CD1c-positive myeloid dendritic cell (primary cell): ENCODE data around the gene CHM.
"Not testable (repeated sequence)": the region's sequence is repeated elsewhere in the genome, so short reads cannot be mapped to it uniquely, and the experiment has no call there.

ENCODE experiments used
- DNase-seq: peaks from one replicate; pipeline ENCODE4 v3.0.0-alpha.2; 2016; ENCODE audit errors: extremely low spot score

The CHM gene

GRCh38 chrX:85995641-85996040, 51.7 kb downstream of the CHM start:
- no peak for DNase-seq

DNA sequence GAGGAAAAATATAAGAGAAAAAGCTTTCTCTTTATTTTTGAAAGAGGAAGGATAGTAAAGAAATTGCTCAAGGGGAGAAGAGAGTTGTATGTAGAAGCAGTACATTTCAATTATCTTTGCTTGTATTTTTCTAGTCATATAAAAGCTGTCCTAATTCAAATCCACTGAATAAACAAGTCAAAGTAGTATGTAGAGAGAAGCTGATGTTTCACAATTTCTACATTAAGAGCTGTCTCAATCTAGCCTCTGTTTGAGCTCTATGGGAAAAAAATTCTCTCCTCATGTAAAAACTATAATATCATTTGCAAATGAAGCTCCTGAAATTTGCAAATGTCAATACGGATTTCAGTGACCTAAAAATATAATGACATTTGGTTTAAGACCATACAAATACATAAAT, 52.6 kb downstream of the CHM start:
- no peak for DNase-seq

DNA sequence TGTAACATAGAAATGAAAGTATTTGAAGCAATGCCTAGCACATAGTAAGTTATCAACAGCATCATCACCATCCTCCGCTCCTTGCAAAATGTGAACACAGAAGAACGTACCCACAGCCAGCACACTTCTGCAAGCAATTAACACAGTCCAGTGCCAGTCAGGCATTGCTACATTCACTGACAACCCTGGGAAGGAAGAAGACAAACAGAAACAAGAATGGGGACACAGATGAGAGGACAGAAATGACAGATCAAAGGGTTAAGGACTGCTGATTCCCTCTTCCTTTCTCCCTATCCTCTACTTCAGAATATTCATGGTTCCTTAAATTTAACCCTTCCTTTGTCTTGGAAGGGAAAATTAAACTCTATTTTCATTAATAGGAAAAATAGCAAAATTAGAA, 53.1 kb downstream of the CHM start:
- DNase-seq = no peak

DNA sequence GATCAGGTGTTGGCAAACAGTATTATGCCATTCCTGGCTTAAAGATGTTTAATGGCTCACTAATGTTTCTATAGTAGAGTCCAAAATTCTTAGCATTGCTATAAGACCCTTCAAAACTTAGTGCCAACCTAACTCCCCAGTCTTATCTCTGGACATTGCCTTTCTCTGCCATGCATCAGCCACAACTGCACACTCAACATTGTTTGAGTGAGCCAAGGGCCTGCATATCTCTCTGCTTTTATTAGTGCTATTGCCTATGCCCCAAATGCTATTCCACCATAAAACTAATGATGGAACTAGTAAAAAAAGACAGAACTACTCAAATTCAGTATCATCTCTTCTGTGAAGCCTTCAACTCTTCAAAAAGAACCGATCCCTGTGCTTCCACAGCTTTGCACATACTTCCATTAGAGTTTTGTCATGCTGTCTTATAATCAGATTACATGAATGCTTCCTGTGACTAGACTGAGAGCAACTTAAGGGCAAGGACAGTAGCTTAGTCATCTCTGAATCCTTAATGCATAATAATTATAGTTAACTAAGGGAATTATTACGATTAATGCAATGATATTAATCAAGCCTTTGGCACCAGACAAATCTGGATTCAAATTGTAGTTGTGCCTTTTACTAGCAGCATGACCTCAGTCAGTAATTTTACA, 53.7 kb downstream of the CHM start:
- DNase-seq = no peak

- no peak for DNase-seq
These were observed 54.5 kb downstream of the CHM start for GRCh38 chrX:85992811-85993229.

DNA sequence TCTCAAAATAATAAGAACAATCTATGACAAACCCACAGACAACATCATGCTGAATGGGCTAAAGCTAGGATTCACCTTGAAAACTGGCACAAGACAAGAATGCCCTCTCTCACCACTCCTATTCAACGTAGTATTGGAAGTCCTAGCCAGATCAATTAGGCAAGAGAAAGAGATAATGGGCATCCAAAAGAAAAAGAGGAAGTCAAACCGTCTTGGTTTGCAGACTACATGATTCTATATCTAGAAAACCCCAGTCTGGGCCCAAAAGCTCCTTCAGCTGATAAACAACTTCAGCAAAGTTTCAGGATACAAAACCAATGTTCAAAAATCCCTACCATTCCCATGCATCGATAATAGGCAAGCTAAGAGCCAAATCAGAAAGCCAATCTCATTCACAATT, 59.0 kb downstream of the CHM start:
- no peak for DNase-seq

- no peak for DNase-seq
These were observed 67.1 kb downstream of the CHM start for GRCh38 chrX:85980286-85980685.

DNA sequence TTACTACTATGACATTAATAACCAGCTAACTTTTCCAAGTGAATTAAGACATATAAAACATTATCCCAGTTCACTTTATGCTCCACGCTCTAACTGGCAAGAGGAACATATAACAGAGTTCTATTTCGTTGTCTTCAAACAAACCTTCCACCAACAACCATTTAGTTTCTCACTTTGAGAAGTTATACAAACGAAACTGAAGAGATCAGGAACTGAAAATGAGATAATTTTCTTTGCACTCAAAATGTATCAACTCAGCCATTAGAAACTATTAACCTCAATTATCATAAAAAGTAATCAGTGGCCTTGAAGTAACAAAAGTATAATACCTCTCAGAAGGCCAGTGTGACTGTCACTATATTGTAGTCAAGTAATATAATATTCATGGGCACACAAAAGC, 70.1 kb downstream of the CHM start:
- DNase-seq = no peak

- not testable (repeated sequence) for DNase-seq
These were observed 75.0 kb downstream of the CHM start for GRCh38 chrX:85972351-85972750.

DNA sequence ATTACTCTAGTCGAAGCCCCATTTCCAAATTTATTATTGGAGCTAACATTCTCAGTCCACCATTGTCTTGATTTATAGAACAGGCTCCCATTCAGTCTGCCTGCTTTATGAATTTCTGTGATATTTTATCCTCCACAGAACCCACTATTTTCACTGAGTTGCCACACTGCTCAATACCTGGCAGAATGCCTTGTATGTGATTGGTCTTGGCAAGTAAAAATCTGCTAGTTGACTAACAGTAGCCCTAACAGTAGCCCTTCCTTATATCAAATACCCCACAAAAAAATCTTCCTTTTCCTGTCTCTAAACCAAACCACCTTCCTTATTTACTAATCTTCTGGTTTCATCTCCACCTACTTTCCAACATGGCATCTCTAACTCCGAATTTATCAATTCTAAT, 82.6 kb downstream of the CHM start:
- DNase-seq = no peak

GRCh38 chrX:85963736-85964135, 83.6 kb downstream of the CHM start:
- no peak for DNase-seq

GRCh38 chrX:85955510-85955909, 91.8 kb downstream of the CHM start:
- DNase-seq = no peak

DNA sequence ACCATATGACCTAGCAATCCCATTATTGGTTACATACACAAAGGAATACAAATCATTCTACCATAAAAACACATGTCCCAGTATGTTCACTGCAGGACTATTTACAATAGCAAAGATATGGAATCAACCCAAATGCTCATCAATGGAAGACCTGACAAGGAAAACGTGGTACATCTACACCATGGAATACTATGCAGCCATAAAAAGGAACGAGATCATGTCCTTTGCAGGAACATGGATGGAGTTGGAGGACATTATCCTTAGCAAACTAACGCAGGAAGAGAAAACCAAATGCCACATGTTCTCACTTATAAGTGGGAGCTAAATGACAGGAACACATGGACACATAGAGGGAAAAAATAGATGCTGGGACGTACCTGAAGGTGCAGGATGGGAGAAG, 102.6 kb downstream of the CHM start:
- not testable (repeated sequence) for DNase-seq

- DNase-seq = no peak
These were observed 106.1 kb downstream of the CHM start for GRCh38 chrX:85941275-85941674.

- not testable (repeated sequence) for DNase-seq
These were observed 107.4 kb downstream of the CHM start for GRCh38 chrX:85939942-85940341.

- not testable (repeated sequence) for DNase-seq
These were observed 113.0 kb downstream of the CHM start for GRCh38 chrX:85934399-85934798.

- DNase-seq = no peak
These were observed 117.3 kb downstream of the CHM start for GRCh38 chrX:85930099-85930498.

- DNase-seq = no peak
These were observed 118.8 kb downstream of the CHM start for GRCh38 chrX:85928606-85929005.

- no peak for DNase-seq
These were observed 119.6 kb downstream of the CHM start for GRCh38 chrX:85927740-85928139.

DNA sequence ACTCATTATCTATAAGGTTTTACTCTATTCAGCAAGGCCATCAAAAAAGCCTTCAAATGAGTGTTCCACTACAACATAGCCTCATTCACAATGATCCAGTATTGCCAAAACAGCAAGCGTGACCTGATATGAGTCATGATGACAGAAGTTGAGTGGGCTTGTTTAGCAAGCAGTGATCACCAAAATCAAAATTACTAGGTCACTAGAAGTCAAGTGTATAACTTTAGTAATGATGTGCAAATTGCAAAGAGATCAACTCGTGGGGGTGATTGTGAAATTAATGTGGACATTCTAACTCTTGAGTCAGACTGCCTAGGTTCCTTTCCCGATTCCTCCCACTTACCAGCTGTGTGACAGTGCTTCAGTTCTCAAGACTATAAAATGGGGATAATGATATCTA, 124.5 kb downstream of the CHM start:
- DNase-seq = peak; percentile 76

- DNase-seq = not testable (repeated sequence)
These were observed 130.6 kb downstream of the CHM start for GRCh38 chrX:85916656-85917280.

- DNase-seq = no peak
These were observed 132.9 kb downstream of the CHM start for GRCh38 chrX:85914431-85914830.

DNA sequence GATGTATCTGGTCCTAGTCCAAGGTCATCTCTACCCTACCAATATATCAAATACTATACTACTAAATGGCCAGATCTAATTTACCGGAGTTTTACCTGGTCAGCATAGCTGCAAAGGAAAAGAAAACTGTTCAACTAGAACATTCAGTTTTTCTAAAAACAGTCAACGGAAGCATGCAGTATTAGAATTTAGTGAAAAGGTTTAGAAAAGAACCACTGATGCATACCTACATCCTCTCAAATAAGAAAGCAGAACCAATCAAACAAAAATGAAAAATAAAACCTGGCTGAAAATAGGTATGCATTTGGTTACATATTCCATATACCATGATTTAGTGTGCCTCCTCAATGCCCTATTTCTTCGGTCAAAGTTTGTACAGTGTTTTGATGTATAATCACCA, 140.0 kb downstream of the CHM start:
- no peak for DNase-seq

- DNase-seq = no peak
These were observed 141.0 kb downstream of the CHM start for GRCh38 chrX:85906399-85906798.
